Mucosa of descending colon (tissue), 3 donors: ENCODE data around the gene CLEC4D. TPM values are rescaled to one million over a fixed set of nuclear protein-coding genes. Genes with fewer than 3 reads are reported as not detected.
"Not testable (repeated sequence)": the region's sequence is repeated elsewhere in the genome, so short reads cannot be mapped to it uniquely, and the experiment has no call there.

Experiments
- ATAC-seq: fragments of 200-7000 bp; cut with Tn5 transposase; one replicate; pipeline ENCODE4 v1.9.1; 2020; ENCODE audit warnings: mild to moderate bottlenecking, moderate library complexity
- DNase-seq, 3 donors: peaks; one replicate each; pipeline ENCODE4 v3.0.0-alpha.2; 2020
- H3K36me3 ChIP-seq: fragments of 200-600 bp; one replicate; pipeline ENCODE4 v1.8.0; 2021; ENCODE audit warnings: low read depth, mild to moderate bottlenecking
- H3K4me1 ChIP-seq: fragments of 200-600 bp; one replicate; pipeline ENCODE4 v1.8.0; 2021; ENCODE audit warnings: low read depth, mild to moderate bottlenecking
- H3K4me3 ChIP-seq: fragments of 200-600 bp; one replicate; pipeline ENCODE4 v1.8.0; 2021; ENCODE audit warnings: mild to moderate bottlenecking
- H3K9me3 ChIP-seq: fragments of 200-600 bp; one replicate; pipeline ENCODE4 v1.8.0; 2021; ENCODE audit warnings: mild to moderate bottlenecking
- intact Hi-C, 2 donors: fragments of 100-400 bp; cut with DNase I in 1 of 2; cut with micrococcal nuclease in 1 of 2; formaldehyde crosslinking; loops; one replicate each; pipeline versions ENCODE4 v1.11.0 to v1.11.1; 2022; cut with DNase I, micrococcal nuclease
- total RNA-seq, 3 donors: library from RNA; stranded (reverse); fragmentation: NEBNext Ultra II Directional in 2 of 3; extraction: Animal tissue kit (Norgen Biotek cat#: 25700) in 2 of 3; gene quantifications; one replicate each; pipeline versions ENCODE4 v1.2.1 to v1.2.4, GENCODE V29; 2021 to 2023
- TF ChIP-seq, protein P1 (sequence below): fragments of 200-600 bp; IDR thresholded peaks from one replicate; pipeline ENCODE4 v1.8.0; 2022; ENCODE audit warnings: antibody characterized with exemption, mild to moderate bottlenecking
- donor health status: DM: no; HTN: no; CAD: no; lungs with moderate emphysema.
- donor health status: DM: no; HTN: no; CAD: no.
- donor health status: DM: no; HTN: yes; CAD: no.

The CLEC4D gene
- total RNA-seq, 3 donors from 2014 or later = 0.39 to 0.41 TPM; not detected in 1

DNA sequence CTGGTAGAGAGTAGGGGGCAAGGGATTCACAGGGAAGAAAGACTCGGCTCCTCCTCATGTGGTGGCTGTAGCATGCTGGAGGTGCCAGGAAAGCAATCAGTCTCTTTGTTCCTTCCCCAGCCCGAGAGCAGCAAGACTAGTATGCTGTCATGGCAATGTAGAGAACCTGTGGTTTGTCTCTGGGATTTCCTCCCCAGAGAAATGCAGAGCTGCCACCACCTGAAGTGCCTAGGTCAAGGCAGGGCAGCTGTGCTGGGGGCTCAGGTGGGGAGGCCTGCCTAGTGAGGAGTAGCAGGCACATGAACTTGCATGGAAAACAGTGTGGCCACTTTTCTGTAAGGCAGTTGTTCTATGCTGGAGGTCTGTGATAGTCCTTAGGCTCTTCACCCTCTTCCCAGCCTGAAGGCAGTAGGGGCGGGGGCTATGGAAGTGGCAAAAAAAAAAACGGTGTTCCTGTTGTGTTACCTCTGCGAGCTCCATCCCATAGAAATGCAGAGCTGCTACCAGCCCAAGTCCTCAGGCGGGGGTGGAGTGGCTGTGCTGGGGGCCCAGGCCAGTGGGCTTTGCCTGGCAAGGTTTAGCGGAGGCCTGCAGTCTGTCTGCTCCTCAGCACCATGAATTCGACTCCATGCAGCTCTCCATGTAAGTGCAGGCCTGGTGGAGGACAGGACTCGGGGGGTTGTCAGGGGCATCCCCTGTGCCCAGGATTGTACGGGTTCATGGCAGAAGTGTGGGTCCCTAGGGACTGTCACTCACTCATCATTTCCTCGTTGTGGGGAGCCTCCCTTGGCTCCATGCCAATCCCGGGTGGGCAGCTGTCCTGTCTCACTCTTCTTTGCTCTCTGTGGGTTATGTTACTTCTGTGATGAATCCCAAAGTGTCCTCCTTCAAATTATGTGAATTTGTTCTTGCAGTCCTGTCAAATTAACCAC, 4.1 kb upstream of the CLEC4D start:
- intact Hi-C loops = no loop called here
- Histone ChIP-seq H3K36me3 (no peaks in the 10 kb centered on the region), H3K9me3 (no peaks in the 10 kb centered on the region), H3K4me1 (no peaks in the 10 kb centered on the region), H3K4me3 (no peak overlapping the region)
- TF ChIP-seq, protein P1, sequence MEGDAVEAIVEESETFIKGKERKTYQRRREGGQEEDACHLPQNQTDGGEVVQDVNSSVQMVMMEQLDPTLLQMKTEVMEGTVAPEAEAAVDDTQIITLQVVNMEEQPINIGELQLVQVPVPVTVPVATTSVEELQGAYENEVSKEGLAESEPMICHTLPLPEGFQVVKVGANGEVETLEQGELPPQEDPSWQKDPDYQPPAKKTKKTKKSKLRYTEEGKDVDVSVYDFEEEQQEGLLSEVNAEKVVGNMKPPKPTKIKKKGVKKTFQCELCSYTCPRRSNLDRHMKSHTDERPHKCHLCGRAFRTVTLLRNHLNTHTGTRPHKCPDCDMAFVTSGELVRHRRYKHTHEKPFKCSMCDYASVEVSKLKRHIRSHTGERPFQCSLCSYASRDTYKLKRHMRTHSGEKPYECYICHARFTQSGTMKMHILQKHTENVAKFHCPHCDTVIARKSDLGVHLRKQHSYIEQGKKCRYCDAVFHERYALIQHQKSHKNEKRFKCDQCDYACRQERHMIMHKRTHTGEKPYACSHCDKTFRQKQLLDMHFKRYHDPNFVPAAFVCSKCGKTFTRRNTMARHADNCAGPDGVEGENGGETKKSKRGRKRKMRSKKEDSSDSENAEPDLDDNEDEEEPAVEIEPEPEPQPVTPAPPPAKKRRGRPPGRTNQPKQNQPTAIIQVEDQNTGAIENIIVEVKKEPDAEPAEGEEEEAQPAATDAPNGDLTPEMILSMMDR = no peak
- DNase-seq (no peak), ATAC-seq (no peak)

GRCh38 chr12:8517971-8518370, 4.7 kb downstream of the CLEC4D start:
- ATAC-seq (no peak), DNase-seq (no peak)
- H3K4me3 ChIP-seq = no peak overlapping the region
- H3K4me1 ChIP-seq = no peaks in the 10 kb centered on the region
- H3K9me3 ChIP-seq = no peaks in the 10 kb centered on the region
- intact Hi-C loops = no loop called here
- TF ChIP-seq, protein P1 = no peak
- H3K36me3 ChIP-seq = no peaks in the 10 kb centered on the region

- TF ChIP-seq, protein P1 = no peak
- intact Hi-C loops = no loop called here
- no peaks in the 10 kb centered on the region for H3K9me3 ChIP-seq
- H3K4me1 ChIP-seq = no peaks in the 10 kb centered on the region
- DNase-seq (no peak), ATAC-seq (no peak)
- no peaks in the 10 kb centered on the region for H3K36me3 ChIP-seq
- H3K4me3 ChIP-seq = no peak overlapping the region
These were observed 5.9 kb downstream of the CLEC4D start for GRCh38 chr12:8519171-8519570.

DNA sequence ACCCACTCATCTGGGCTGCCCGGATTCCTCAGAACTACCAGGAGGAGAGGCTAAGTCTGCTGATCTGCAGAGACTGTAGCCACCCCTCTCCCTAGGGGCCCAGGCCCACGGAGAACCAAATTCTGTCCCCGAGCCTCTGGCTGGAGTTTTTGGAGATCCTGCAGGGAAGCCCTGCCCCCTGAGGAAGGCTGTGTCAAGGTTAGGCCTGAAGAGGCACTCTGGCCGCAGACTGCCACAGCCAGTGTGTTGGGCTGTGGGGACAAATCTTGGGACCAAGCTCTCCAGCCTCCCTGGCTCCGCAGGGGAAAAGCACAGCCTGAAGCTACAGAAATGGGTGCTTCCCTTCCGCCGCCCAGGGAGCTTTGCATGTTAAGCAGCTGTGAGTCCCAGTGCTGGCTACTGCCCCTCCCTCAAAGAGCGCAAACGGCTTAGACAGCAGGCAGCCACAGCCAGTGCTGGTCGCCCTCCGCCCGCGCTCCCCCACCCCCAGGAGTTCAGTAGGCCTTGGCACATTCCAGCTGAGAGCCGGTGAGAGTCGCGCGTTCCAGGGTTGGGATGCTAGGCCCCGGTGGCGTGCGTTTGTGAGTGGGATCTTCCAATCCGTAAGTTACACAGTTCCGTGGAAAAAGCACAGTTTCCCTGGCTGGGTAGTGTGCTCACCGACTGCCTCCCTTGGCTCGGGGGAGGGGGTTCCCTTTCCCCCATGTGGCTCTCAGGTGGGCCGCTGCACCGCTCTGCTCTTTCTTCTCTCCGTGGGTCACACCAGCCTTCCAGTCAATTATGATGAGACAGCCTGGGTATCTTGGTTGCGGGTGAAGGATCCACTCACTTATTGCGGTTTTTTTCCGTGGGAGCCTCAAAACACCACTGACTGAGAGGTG, 14.2 kb downstream of the CLEC4D start:
- no peaks in the 10 kb centered on the region for H3K4me1 ChIP-seq
- ATAC-seq = no peak
- no peaks in the 10 kb centered on the region for H3K9me3 ChIP-seq
- no peak for DNase-seq
- intact Hi-C loops = no loop called here
- H3K4me3 ChIP-seq = no peak overlapping the region
- no peaks in the 10 kb centered on the region for H3K36me3 ChIP-seq
- TF ChIP-seq, protein P1 = no peak

GRCh38 chr12:8532045-8532444, 18.7 kb downstream of the CLEC4D start:
- DNase-seq = no peak
- ATAC-seq = no peak
- no peak overlapping the region for H3K4me3 ChIP-seq
- no peaks in the 10 kb centered on the region for H3K9me3 ChIP-seq
- TF ChIP-seq, protein P1 = no peak
- intact Hi-C loops = no loop called here
- no peaks in the 10 kb centered on the region for H3K36me3 ChIP-seq
- H3K4me1 ChIP-seq = no peaks in the 10 kb centered on the region

DNA sequence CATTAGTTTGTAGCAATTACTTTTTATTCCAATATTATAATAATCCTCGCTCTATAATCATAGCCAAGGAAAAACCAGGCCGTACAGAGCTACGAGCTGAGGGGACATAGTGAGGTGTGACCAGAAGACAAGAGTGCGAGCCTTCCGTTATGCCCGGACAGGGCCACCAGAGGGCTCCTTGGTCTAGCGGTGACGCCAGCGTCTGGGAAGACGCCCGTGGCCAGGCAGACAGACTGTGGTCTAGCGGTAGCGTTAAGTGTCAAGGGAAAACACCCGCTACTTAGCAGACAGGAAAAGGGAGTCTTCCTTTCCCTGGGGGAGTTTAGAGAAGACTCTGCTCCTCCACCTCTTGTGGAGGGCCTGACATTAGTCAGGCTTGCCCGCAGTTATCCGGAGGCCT, 24.5 kb downstream of the CLEC4D start:
- H3K4me1 ChIP-seq, DNase-seq, H3K4me3 ChIP-seq, intact Hi-C loops, H3K36me3 ChIP-seq, ATAC-seq, H3K9me3 ChIP-seq: not testable (repeated sequence)

- H3K36me3 ChIP-seq, intact Hi-C loops, H3K9me3 ChIP-seq, DNase-seq, H3K4me1 ChIP-seq, H3K4me3 ChIP-seq: not testable (repeated sequence)
- ATAC-seq = peak; percentile 29
These were observed 27.5 kb downstream of the CLEC4D start, which contains the start of gene CLEC4E for GRCh38 chr12:8540831-8541230. Gene CLEC4E (minus strand): TSS chr12:8540905. CDS start chr12:8540797, 108 bp downstream.
